Muscle of arm (tissue), 12 donors: ENCODE measurements around the gene FASTKD1. TPM values are rescaled to one million over a fixed set of nuclear protein-coding genes. Genes with fewer than 3 reads are reported as not detected.
A peak's percentile ranks its signal among the peaks of the same experiment; 100 is the strongest.

Source experiments
- DNase-seq: peaks from one replicate; pipeline ENCODE4 v3.0.0-alpha.2; 2013
- polyA plus RNA-seq, 12 donors: library from polyadenylated mRNA; unstranded; fragments of 120-200 nt; gene quantifications; one replicate each; pipeline ENCODE4 v1.2.1, GENCODE V29; 2013; ENCODE audit not compliant: insufficient read length in 12 of 12

Gene FASTKD1
- polyA plus RNA-seq, 12 donors, result 20.0 to 34.2 (median 27.5) TPM; not detected in 1

GRCh38 chr2:169509298-169509885 is 64.3 kb downstream of the FASTKD1 start, which contains the start of gene KLHL41:
TSS of gene KLHL41 (plus strand) at chr2:169509702. CDS start at chr2:169509779, 77 bp downstream.
- peak; percentile 61 for DNase-seq

GRCh38 chr2:169507698-169508097 is 66.0 kb downstream of the FASTKD1 start:
- DNase-seq, result no peak

GRCh38 chr2:169504651-169505050 is 69.0 kb downstream of the FASTKD1 start:
- DNase-seq, result no peak

GRCh38 chr2:169495310-169495928 is 78.2 kb downstream of the FASTKD1 start:
- no peak for DNase-seq

GRCh38 chr2:169493360-169493759 is 80.3 kb downstream of the FASTKD1 start:
- DNase-seq, result no peak

GRCh38 chr2:169491378-169491777 is 82.3 kb downstream of the FASTKD1 start:
- DNase-seq, result no peak

GRCh38 chr2:169490834-169491233 is 82.8 kb downstream of the FASTKD1 start:
- DNase-seq, result no peak

GRCh38 chr2:169486487-169486886 is 87.2 kb downstream of the FASTKD1 start:
- DNase-seq, result no peak

GRCh38 chr2:169485650-169486138 is 88.0 kb downstream of the FASTKD1 start:
- no peak for DNase-seq

GRCh38 chr2:169480079-169480465 is 93.6 kb downstream of the FASTKD1 start:
- no peak for DNase-seq

Other genes with a start within 250 kb of the FASTKD1 start
- gene LRP2, start 211.3 kb downstream of the FASTKD1 start, polyA plus RNA-seq, result under 1 TPM in 10 of 12 donors, not detected in 2; 0.04 to 1.00 (median 0.28) TPM
- gene BBS5, start 94.4 kb downstream of the FASTKD1 start, polyA plus RNA-seq, result 10 to 100 TPM in 1 of 12 donors, 1 to 10 TPM in 10, not detected in 1; 3.0 to 19.3 (median 4.7) TPM
- gene KLHL41, start 64.2 kb downstream of the FASTKD1 start, polyA plus RNA-seq, result 1,000 to 10,000 TPM in 11 of 12 donors, 100 to 1,000 TPM in 1; 942 to 4,505 (median 3,918) TPM
- gene PPIG, start 10.5 kb upstream of the FASTKD1 start, polyA plus RNA-seq, result 100 to 1,000 TPM in 2 of 12 donors, 10 to 100 TPM in 9, not detected in 1; 47.0 to 124 (median 55.9) TPM
- 1 to 10 TPM in 1 of 12 donors, under 1 TPM in 9, not detected in 2; 0.08 to 1.8 (median 0.22) TPM for gene CFAP210, start 120.5 kb upstream of the FASTKD1 start, polyA plus RNA-seq
- 1 to 10 TPM in 10 of 12 donors, not detected in 2; 4.3 to 7.8 (median 6.1) TPM for gene PHOSPHO2, start 120.6 kb upstream of the FASTKD1 start, polyA plus RNA-seq
- gene KLHL23, start 160.0 kb upstream of the FASTKD1 start, polyA plus RNA-seq, result 10 to 100 TPM in 11 of 12 donors, not detected in 1; 18.9 to 44.4 (median 37.7) TPM
- 100 to 1,000 TPM in 10 of 12 donors, 10 to 100 TPM in 1, not detected in 1; 93.4 to 217 (median 132) TPM for gene SSB, start 225.0 kb upstream of the FASTKD1 start, polyA plus RNA-seq